ENCODE results near the gene ARSI.

- TF ChIP-seq, protein P1, sequence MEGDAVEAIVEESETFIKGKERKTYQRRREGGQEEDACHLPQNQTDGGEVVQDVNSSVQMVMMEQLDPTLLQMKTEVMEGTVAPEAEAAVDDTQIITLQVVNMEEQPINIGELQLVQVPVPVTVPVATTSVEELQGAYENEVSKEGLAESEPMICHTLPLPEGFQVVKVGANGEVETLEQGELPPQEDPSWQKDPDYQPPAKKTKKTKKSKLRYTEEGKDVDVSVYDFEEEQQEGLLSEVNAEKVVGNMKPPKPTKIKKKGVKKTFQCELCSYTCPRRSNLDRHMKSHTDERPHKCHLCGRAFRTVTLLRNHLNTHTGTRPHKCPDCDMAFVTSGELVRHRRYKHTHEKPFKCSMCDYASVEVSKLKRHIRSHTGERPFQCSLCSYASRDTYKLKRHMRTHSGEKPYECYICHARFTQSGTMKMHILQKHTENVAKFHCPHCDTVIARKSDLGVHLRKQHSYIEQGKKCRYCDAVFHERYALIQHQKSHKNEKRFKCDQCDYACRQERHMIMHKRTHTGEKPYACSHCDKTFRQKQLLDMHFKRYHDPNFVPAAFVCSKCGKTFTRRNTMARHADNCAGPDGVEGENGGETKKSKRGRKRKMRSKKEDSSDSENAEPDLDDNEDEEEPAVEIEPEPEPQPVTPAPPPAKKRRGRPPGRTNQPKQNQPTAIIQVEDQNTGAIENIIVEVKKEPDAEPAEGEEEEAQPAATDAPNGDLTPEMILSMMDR (tag by site-specific recombination; IDR thresholded peaks at IDR 0.05): no peak
- TF ChIP-seq ZNF639 (tag by site-specific recombination; IDR thresholded peaks at IDR 0.05) (no peak), ZSCAN23 (tag by site-specific recombination; IDR thresholded peaks at IDR 0.05) (no peak), BCL11A (tag by site-specific recombination; IDR thresholded peaks at IDR 0.05; ENCODE audit: low read depth) (no peak)
Measured at GRCh38 chr5:150258130-150258529, 44.6 kb downstream of the ARSI start.

Data from HEK293 (cell line).